GM18502 (cell line): ENCODE data around the gene DNAH1.

Source experiments
- ATAC-seq: cut with Tn5 transposase; IDR thresholded peaks from one replicate; pipeline ENCODE4 v1.9.1; 2021; ENCODE audit warnings: mild to moderate bottlenecking; ENCODE audit not compliant: unreplicated experiment, poor library complexity

Gene DNAH1

GRCh38 chr3:52310861-52311575 lies 5.1 kb upstream of the DNAH1 start:
- peak; percentile 53 for ATAC-seq

GRCh38 chr3:52311576-52312119 lies 4.5 kb upstream of the DNAH1 start:
- no peak for ATAC-seq

- ATAC-seq = peak; percentile 21
Measured at GRCh38 chr3:52313188-52313773, 2.8 kb upstream of the DNAH1 start.

GRCh38 chr3:52313774-52314188 lies 2.3 kb upstream of the DNAH1 start:
- peak; percentile 85 for ATAC-seq

GRCh38 chr3:52314489-52314888 lies 1.6 kb upstream of the DNAH1 start:
- ATAC-seq = no peak

- no peak for ATAC-seq
Measured at GRCh38 chr3:52315006-52315405, 1.1 kb upstream of the DNAH1 start.

- peak; percentile 75 for ATAC-seq
Measured at GRCh38 chr3:52317208-52318000, 1.3 kb downstream of the DNAH1 start.

- ATAC-seq = no peak
Measured at GRCh38 chr3:52318186-52318816, 2.2 kb downstream of the DNAH1 start.

GRCh38 chr3:52319921-52320595 lies 3.9 kb downstream of the DNAH1 start:
- no peak for ATAC-seq

GRCh38 chr3:52321481-52321880 lies 5.4 kb downstream of the DNAH1 start:
- ATAC-seq = no peak

- ATAC-seq = no peak
Measured at GRCh38 chr3:52322466-52322865, 6.3 kb downstream of the DNAH1 start.

GRCh38 chr3:52323526-52324295 lies 7.6 kb downstream of the DNAH1 start:
- no peak for ATAC-seq

GRCh38 chr3:52324676-52325075 lies 8.6 kb downstream of the DNAH1 start:
- no peak for ATAC-seq

GRCh38 chr3:52325686-52326085 lies 9.6 kb downstream of the DNAH1 start:
- ATAC-seq = no peak

GRCh38 chr3:52326976-52327375 lies 10.9 kb downstream of the DNAH1 start:
- no peak for ATAC-seq

GRCh38 chr3:52327486-52328290 lies 11.6 kb downstream of the DNAH1 start:
- no peak for ATAC-seq

- no peak for ATAC-seq
Measured at GRCh38 chr3:52328536-52329080, 12.5 kb downstream of the DNAH1 start.

GRCh38 chr3:52330194-52330805 lies 14.2 kb downstream of the DNAH1 start:
- ATAC-seq = no peak
